OCI-LY1 (cell line): ENCODE measurements around the gene MRPL28.

Experiments used
- H2AFZ ChIP-seq: fragments of 200-600 bp; sonication (generic), shearing (Covaris generic); 2 replicates; pipeline ENCODE4 v1.6.0; 2014; ENCODE audit warnings: antibody characterized with exemption, mild to moderate bottlenecking, low read length
- H3F3A ChIP-seq: fragments of 200-600 bp; sonication (generic), shearing (Covaris generic); 2 replicates; pipeline ENCODE4 v1.6.0; 2014; ENCODE audit warnings: mild to moderate bottlenecking, antibody characterized with exemption, low read length, moderate library complexity; ENCODE audit not compliant: insufficient read depth
- H3K27ac ChIP-seq: fragments of 200-600 bp; sonication (generic); 2 replicates; pipeline ENCODE4 v1.5.1; 2014; ENCODE audit warnings: low read length, mixed run types, mild to moderate bottlenecking, low read depth; ENCODE audit not compliant: poor library complexity, severe bottlenecking
- H3K27me3 ChIP-seq: fragments of 200-600 bp; sonication (generic); 2 replicates; pipeline ENCODE4 v1.6.0; 2014; ENCODE audit warnings: antibody characterized with exemption, mild to moderate bottlenecking, low read length, moderate library complexity; ENCODE audit not compliant: insufficient read depth
- H3K36me3 ChIP-seq: fragments of 200-600 bp; sonication (generic); 2 replicates; pipeline ENCODE4 v1.6.1; 2014; ENCODE audit warnings: mild to moderate bottlenecking, antibody characterized with exemption, low read length, moderate library complexity, mixed read lengths; ENCODE audit not compliant: insufficient read depth
- H3K4me1 ChIP-seq: fragments of 200-600 bp; sonication (generic); 2 replicates; pipeline ENCODE4 v1.5.1; 2014; ENCODE audit warnings: mild to moderate bottlenecking, low read length, moderate library complexity; ENCODE audit not compliant: insufficient read depth, severe bottlenecking
- H3K4me2 ChIP-seq: fragments of 200-600 bp; sonication (generic), shearing (Covaris generic); 2 replicates; pipeline ENCODE4 v1.6.1; 2014; ENCODE audit warnings: low read length
- H3K4me3 ChIP-seq: fragments of 200-600 bp; sonication (generic); 2 replicates; pipeline ENCODE4 v1.5.1; 2014; ENCODE audit warnings: low read length, low read depth, mild to moderate bottlenecking, mixed read lengths; ENCODE audit not compliant: poor library complexity, severe bottlenecking
- H3K79me2 ChIP-seq: fragments of 200-600 bp; shearing (Covaris generic); 2 replicates; pipeline ENCODE4 v1.6.1; 2016; ENCODE audit warnings: mixed run types, low read length, mixed read lengths; ENCODE audit not compliant: insufficient read depth
- H3K9ac ChIP-seq: fragments of 200-600 bp; sonication (generic), shearing (Covaris generic); 2 replicates; pipeline ENCODE4 v1.6.1; 2014; ENCODE audit warnings: mild to moderate bottlenecking, low read length, mixed read lengths
- H3K9me2 ChIP-seq: fragments of 200-600 bp; sonication (generic), shearing (Covaris generic); 2 replicates; pipeline ENCODE4 v1.6.1; 2014; ENCODE audit warnings: low read depth, mild to moderate bottlenecking, low read length, mixed read lengths
- H3K9me3 ChIP-seq: fragments of 200-600 bp; shearing (Covaris generic); 2 replicates; pipeline ENCODE4 v1.6.1; 2014; ENCODE audit warnings: low read length, mixed read lengths
- H4K20me1 ChIP-seq: fragments of 200-600 bp; sonication (generic), shearing (Covaris generic); 2 replicates; pipeline ENCODE4 v1.6.0; 2016; ENCODE audit warnings: mild to moderate bottlenecking, low read length; ENCODE audit not compliant: insufficient read depth
- EZH2 ChIP-seq: fragments of 200-600 bp; sonication (generic), shearing (Covaris generic); IDR thresholded peaks from 2 replicates; pipeline ENCODE4 v1.8.0; 2017; ENCODE audit warnings: borderline replicate concordance, mixed run types, mild to moderate bottlenecking, antibody characterized with exemption, low read length, moderate library complexity, mixed read lengths
- TF ChIP-seq, protein P1 (sequence below): fragments of 200-600 bp; sonication (generic), shearing (Covaris generic); IDR thresholded peaks from 2 replicates; pipeline ENCODE4 v1.5.1; 2017; ENCODE audit warnings: mild to moderate bottlenecking, antibody characterized with exemption, low read length, moderate library complexity, mixed read lengths

MRPL28 gene

GRCh38 chr16:359871-360697 lies 10.3 kb downstream of the MRPL28 start:
- H3K9me2 ChIP-seq: no peaks in the 10 kb centered on the region
- no peak for TF ChIP-seq EZH2
- TF ChIP-seq, protein P1, sequence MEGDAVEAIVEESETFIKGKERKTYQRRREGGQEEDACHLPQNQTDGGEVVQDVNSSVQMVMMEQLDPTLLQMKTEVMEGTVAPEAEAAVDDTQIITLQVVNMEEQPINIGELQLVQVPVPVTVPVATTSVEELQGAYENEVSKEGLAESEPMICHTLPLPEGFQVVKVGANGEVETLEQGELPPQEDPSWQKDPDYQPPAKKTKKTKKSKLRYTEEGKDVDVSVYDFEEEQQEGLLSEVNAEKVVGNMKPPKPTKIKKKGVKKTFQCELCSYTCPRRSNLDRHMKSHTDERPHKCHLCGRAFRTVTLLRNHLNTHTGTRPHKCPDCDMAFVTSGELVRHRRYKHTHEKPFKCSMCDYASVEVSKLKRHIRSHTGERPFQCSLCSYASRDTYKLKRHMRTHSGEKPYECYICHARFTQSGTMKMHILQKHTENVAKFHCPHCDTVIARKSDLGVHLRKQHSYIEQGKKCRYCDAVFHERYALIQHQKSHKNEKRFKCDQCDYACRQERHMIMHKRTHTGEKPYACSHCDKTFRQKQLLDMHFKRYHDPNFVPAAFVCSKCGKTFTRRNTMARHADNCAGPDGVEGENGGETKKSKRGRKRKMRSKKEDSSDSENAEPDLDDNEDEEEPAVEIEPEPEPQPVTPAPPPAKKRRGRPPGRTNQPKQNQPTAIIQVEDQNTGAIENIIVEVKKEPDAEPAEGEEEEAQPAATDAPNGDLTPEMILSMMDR: no peak
- no peak overlapping the region for H2AFZ ChIP-seq
- no peaks in the 10 kb centered on the region for H3K36me3 ChIP-seq
- no peaks in the 10 kb centered on the region for H4K20me1 ChIP-seq
- H3K4me3 ChIP-seq: no peak overlapping the region
- H3K9me3 ChIP-seq: no peaks in the 10 kb centered on the region
- no peaks in the 10 kb centered on the region for H3K27me3 ChIP-seq
- H3K79me2 ChIP-seq: no peaks in the 10 kb centered on the region
- no peaks in the 10 kb centered on the region for H3F3A ChIP-seq
- no peak overlapping the region for H3K4me2 ChIP-seq
- H3K27ac ChIP-seq: no peak overlapping the region
- H3K4me1 ChIP-seq: no peaks in the 10 kb centered on the region
- H3K9ac ChIP-seq: no peak overlapping the region

DNA sequence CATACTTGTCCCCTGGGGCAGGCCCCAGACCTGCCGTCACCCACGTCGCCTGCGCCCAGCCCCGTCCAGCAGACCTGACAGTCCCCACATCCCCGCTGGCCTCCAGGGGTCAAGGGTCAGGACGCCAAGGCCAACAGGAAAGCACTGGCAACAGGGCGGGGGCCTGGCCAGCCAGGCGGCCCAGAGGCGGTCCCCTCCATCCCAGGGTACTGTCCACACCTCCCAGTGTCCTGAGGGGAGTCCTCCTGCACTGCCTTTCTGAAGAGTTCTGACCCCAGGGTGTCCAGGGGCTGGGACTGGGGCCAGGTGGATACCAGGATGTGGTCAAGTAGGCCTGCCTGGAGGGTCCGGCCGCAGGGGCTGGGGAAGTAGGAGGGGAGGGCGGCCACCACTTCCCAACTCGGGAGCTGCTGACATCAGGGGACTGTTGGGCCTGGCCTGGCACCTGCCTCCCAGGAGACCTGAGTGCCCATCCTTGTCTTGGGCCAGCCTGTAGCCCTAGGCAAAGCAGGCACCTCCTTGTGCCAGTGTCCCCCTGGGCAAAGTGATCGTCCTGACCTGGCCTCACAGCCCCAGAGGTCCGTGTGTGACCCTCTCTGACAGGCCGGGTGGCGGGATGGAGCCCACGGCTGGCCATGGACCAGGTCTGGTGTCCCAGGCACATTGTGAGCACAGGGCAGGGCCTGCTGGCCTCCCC lies 11.1 kb downstream of the MRPL28 start:
- no peaks in the 10 kb centered on the region for H3K27me3 ChIP-seq
- no peaks in the 10 kb centered on the region for H3K4me1 ChIP-seq
- H4K20me1 ChIP-seq: no peaks in the 10 kb centered on the region
- H3K9ac ChIP-seq: no peak overlapping the region
- H3K27ac ChIP-seq: no peak overlapping the region
- H3K9me3 ChIP-seq: no peaks in the 10 kb centered on the region
- no peaks in the 10 kb centered on the region for H3K79me2 ChIP-seq
- H2AFZ ChIP-seq: no peak overlapping the region
- no peaks in the 10 kb centered on the region for H3K9me2 ChIP-seq
- no peaks in the 10 kb centered on the region for H3K36me3 ChIP-seq
- TF ChIP-seq EZH2: no peak
- TF ChIP-seq, protein P1: no peak
- no peak overlapping the region for H3K4me2 ChIP-seq
- no peaks in the 10 kb centered on the region for H3F3A ChIP-seq
- H3K4me3 ChIP-seq: no peak overlapping the region

GRCh38 chr16:356741-357140 lies 13.6 kb downstream of the MRPL28 start:
- H3K9ac ChIP-seq: no peak overlapping the region

More at GRCh38 chr16:356741-357140, 13.6 kb downstream of the MRPL28 start:
- H3K4me3 ChIP-seq: no peak overlapping the region
- no peaks in the 10 kb centered on the region for H4K20me1 ChIP-seq
- H3K36me3 ChIP-seq: no peaks in the 10 kb centered on the region
- no peak overlapping the region for H3K4me2 ChIP-seq
- H2AFZ ChIP-seq: no peak overlapping the region
- H3K9me2 ChIP-seq: no peaks in the 10 kb centered on the region
- no peak for TF ChIP-seq EZH2
- TF ChIP-seq, protein P1: no peak
- no peaks in the 10 kb centered on the region for H3F3A ChIP-seq
- H3K79me2 ChIP-seq: 0 out of 2 replicates have a peak, but pooled peaks cover under 1% of the 10 kb centered on the region
- peaks cover 4% of the 10 kb centered on the region for H3K4me1 ChIP-seq
- no peaks in the 10 kb centered on the region for H3K9me3 ChIP-seq
- no peaks in the 10 kb centered on the region for H3K27me3 ChIP-seq
- no peak overlapping the region for H3K27ac ChIP-seq
